Activated CD4-positive, CD25-positive, alpha-beta regulatory T cell treated with anti-CD3 and anti-CD28 coated beads, Interleukin-2, amount 50 U/mL, for 16 hours (primary cell): ENCODE data around the gene ZNF792.
"Not testable (repeated sequence)": the region's sequence is repeated elsewhere in the genome, so short reads cannot be mapped to it uniquely, and the experiment has no call there.

ENCODE experiments used
- DNase-seq: peaks from one replicate; pipeline ENCODE4 v3.0.0-alpha.2; 2020; ENCODE audit warnings: low read depth, low spot score

The ZNF792 gene

DNA sequence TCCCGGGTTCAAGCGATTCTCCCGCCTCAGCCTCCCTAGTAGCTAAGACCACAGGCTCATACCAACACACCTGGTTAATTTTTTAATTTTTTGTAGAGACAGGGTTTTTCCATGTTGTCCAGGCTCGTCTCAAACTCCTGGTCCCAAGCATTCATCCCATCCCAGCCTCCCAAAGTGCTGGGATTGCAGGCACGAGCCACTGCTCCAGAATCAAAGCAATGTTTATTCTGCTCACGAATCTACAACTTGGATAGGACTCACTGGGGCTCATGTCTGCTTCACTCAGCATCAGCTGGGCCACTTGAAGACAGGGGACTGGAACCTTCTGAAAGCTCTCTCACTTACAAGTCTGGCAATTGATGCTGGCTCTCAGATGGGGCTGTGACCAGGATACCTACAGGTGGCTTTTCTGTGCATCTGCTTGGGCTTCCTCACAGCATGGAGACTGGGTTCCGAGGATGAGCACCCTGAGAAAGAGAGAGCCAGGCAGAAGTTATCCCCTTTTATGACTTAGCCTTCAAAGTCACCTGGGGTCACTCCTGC is 8.2 kb upstream of the ZNF792 start:
- no peak for DNase-seq

DNA sequence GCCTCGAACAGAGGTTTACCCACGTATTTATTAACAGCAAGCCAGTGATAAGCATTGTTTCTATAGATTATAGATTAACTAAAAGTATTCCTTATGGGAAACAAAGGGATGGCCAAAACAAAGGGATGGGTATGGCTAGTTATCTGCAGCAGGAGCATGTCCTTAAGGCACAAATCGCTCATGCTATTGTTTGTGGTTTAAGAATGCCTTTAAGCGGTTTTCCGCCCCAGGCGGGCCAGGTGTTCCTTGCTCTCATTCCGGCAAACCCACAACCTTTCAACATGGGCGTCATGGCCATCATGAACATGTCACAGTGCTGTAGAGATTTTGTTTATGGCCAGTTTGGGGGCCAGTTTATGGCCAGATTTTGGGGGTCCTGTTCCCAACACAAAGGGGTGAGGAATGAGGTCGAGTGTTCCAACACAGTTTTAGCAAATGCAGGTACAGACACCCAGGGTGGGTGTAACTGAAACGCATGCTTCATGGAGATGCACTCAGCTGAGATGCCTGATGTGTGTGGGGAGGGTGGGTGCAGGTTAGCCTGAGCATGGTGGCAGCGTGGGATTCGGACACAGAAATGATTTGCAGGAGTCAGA is 6.3 kb upstream of the ZNF792 start:
- DNase-seq: not testable (repeated sequence)

GRCh38 chr19:34969721-34970120 is 5.7 kb upstream of the ZNF792 start:
- no peak for DNase-seq

DNA sequence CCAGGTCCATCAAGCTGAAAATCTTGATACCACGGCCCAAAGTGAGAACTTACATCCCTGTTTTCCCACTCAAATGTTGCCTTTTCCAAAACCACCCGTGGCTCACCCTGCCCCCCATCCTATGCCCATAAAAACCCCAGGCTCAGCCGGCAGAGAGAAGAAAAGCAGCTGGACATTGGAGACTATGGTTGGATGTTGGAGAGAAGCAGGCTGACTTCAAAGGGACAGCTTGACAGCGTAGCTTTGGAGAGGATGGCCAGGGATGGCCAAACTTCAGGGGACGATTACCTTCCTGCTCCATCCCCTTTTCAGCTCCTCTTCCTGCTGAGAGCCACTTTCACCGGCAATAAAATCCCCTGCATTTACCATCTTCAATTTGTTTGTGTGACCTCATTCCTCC is 3.5 kb upstream of the ZNF792 start:
- DNase-seq: no peak

DNA sequence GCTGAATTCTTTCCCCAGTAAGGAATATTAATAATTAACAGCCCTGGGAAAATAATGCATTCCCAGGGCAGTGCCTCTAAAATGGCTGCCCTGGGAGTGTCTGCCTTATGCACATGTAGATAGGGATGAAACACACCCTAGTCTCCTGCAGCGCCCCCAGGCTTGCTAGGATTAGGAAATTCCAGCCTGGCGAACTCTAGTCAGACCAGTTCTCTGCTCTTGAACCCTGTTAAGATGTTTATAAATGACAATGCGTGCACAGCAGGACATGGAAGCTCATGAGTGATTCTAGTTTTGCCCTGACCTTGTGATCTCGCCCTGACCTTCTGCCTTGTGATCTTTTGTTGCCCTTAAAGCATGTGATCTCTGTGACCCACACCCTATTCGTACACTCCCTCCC is 1.5 kb upstream of the ZNF792 start:
- DNase-seq: not testable (repeated sequence)

DNA sequence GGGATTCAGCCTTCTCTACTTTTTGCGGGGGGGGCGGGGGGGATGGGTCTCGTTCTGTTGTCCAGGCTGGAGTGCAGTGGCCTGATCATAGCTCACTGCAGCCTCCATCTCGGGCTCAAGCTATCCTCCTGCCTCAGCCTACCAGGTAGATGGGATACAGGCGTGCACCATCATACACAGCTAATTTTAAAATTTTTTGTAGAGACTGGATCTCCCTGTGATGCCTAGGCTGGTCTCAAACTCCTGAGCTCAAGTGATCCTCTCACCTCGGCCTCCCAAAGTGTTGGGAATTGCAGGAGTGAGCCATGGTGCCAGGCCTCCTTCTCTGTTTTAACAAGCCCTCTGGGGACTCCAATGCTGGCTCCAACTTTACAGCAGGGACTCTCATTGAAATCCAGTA is 569 bp upstream of the ZNF792 start:
- DNase-seq: no peak

- DNase-seq: no peak
Measured at GRCh38 chr19:34962687-34963572, 1.1 kb downstream of the ZNF792 start.

DNA sequence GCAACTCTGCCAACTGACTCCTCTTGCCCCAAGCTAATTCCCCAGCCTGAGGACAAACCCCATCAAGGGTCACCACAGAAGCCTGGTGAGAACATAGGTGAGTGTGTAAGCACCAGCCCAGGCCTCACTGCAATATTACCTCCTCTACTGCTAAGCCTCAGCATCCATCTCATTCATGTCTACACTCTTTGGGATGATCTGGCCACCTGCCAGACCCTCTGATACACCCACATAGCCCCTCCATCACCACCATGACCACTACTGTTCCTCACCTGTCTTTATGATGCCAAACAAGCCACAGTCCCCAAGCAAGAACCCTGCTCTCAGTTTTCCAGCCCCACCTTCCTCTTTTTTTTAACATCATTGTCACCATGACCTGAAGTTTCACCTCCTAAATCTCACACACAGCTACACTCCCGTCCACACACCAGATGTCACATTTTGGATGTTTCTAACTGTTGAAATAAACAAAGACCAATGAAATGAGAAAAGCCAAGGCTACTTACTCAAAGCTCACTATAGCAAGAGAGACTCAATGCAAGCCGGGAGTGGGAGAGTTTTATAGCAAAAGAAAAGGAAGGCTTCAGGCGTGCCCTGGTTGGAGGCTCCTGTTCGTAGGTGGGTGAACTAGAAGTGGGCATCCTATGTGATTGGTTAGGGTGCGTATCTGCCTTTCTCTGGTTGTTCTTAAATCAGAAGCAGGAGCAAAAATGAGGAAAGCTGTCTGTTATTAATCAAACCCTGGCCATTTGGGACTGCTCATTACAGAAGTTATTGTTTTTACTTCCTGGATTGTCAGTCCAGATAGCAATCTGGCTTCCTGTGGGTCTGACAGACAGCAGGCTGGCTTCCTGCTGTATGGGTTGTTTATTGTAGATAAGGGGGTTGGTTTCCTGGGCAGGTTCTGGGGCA is 2.0 kb downstream of the ZNF792 start:
- no peak for DNase-seq

DNA sequence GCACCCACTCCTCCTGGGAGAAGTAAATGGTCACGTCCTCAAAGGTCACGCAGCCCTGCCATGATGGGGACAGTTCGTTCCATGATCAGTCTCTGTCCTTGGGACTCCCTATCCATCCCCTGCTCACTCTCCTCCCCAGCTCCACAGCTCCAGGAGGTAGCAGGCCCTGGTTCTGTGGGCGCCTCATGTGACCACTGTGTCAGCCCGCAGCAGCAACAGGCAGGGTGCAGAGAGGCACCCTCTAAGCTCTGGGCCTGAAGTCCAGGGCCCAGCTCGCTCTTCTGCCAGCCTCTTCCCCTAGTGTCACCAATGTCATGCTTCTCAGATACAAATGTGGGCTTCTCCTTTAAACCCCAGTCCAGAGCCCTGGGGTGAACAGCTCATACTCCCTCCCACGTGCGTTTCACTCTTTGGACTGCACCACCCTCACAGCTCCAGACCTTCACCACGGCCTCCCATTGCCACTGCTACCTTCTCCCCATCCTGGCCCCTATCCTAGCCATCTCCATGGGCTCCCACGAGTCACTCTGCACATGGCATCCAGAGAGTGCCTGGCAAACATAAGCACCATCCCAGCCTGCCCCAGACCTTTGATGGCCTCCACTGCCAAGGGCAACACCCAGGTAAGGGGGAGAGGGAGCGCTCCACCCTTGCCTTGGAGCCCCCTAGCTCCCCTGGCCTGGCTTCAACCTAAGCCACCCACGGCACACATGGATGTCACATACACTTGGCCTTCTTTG is 2.9 kb downstream of the ZNF792 start:
- DNase-seq: no peak

GRCh38 chr19:34960103-34960805 is 3.8 kb downstream of the ZNF792 start:
- no peak for DNase-seq

DNA sequence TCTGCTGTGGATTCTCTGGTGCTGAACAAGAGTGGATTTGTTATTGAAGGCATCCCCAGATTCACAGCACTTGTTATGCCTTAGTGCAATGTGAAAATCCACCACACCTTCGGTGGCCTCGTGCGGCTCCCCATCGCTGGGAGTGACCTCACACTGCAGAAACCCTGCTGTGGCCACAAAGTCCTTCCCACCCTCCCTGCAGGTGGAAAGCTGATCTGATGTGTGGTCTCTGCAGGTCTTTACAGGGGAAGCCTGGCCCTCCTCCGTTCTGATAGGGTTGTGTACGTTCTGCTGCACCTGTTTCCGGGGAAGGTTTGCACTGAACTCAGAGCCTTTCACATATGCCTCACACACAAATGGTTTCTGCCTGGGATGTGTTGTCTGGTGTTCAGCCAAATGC is 5.0 kb downstream of the ZNF792 start:
- no peak for DNase-seq

- no peak for DNase-seq
Measured at GRCh38 chr19:34957830-34958751, 5.9 kb downstream of the ZNF792 start.

GRCh38 chr19:34953092-34953491 is 10.9 kb downstream of the ZNF792 start:
- DNase-seq: no peak

- DNase-seq: no peak
Measured at GRCh38 chr19:34943861-34944573, 20.0 kb downstream of the ZNF792 start.

DNA sequence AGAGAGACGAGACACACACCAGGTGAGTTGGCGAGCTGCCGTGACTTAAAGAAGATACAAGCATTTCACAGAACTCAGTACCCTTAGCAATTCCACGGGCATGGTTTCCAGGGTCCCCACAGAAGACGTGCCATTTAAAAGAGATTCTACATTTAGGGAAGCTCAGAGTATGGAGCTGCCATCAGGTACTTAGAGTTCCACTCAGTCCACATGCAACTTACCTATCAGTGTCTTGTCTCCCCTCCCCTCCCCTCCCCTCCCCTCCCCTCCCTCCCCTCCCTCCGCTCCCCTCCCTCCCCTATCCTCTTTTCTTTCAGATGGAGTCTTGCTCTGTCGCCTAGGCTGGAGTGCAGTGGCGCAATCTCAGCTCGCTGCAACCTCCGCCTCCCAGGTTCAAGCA is 25.1 kb downstream of the ZNF792 start:
- no peak for DNase-seq

- DNase-seq: no peak
Measured at GRCh38 chr19:34936184-34936583, 27.8 kb downstream of the ZNF792 start.

GRCh38 chr19:34932494-34932893 is 31.5 kb downstream of the ZNF792 start:
- no peak for DNase-seq

GRCh38 chr19:34926685-34927375 is 37.2 kb downstream of the ZNF792 start, which contains the start of gene ZNF30:
ZNF30 (plus strand) TSS chr19:34926903; CDS start chr19:34929948, 3,045 bp downstream.
- DNase-seq: peak; percentile 54
